Erythroblast (primary cell): ENCODE measurements around the gene SLC13A3.

Source experiments
- DNase-seq, 2 experiments: peaks; one replicate each; lab custom pipeline; 2025; lab: John Stamatoyannopoulos, UW
- GATA1 ChIP-seq: IDR thresholded peaks from 2 replicates; pipeline ENCODE4 v1.6.1; 2011; ENCODE audit warnings: low read depth, mild to moderate bottlenecking, control low read depth, low read length, moderate library complexity
- POLR2A ChIP-seq: IDR thresholded peaks from 2 replicates; pipeline ENCODE4 v1.6.1; 2011; ENCODE audit warnings: mild to moderate bottlenecking, low read length

The SLC13A3 gene

DNA sequence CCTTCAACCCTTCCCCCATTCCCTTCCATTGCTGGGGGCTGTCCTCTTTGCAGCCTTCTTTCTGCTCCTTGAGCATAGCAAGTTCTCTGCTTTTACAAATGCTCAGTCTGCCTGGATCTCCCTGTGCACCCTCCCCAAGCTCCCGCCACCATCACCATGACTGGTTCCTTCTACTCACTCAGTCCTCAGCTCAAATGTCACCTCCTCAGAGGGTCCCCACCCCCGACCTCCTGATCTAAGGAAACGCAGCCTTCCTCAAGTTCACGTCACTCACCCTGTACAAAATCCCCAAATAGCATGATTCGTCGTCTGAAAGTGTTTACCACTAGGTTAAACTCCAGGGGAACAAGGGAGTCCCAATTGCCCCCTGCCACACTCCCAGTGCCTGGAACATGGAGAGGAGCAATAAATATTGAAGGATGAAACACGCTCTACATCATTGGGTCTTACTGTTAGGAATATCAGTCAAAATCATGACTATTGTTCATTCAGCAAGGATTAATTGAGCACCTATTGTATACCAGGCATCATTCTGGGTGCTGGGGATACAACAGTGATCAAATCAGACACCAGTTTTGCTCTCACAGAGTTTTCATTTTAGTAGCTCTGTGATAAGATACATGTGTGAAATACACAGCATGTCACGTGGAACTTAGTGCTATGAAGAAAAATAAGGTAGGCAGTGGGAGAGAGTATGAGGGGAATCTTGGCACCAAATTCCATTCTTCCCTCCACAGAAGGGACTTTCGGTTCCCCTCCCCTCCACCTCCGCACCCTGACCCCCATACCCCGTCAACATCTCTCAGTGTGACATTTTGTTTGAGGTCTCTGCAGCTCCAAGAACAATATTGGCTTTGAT, 22.4 kb upstream of the SLC13A3 start:
- TF ChIP-seq POLR2A (no peak), GATA1 (no peak)
- no peak for DNase-seq

- TF ChIP-seq GATA1 (no peak), POLR2A (no peak)
- no peak for DNase-seq
Measured at GRCh38 chr20:46672543-46673148, 21.4 kb upstream of the SLC13A3 start.

DNA sequence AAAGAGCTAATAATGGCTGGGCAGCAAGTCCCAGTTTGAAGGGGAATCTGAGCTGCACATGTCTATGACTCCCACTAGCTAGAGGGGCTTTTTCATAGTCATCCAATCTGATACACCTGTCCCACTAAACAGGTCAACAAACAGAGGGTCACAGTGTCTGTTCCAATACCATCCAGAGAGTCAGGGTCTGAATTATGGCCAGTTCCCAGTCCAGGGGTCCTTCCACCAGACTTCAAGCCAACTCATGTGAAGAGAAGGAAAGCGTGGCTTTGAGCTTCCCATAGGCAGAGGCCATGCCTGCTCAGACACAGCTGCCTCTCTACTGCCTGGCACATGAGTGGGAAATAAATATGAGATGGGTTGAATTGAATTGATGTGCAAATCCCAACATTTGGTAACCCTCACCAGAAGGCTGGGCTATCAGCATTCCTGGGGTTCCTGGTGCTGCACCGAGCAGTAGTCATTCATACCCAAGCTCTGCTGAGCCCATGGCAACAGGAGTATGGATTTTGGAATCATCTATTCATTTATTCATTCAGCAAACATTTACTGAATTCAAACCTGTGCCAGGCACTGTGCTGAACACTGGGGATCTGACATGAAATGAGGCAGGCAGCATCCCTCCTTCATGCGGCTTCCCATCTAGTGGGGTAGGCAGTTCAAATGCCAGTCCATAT, 20.7 kb upstream of the SLC13A3 start:
- TF ChIP-seq GATA1 (no peak), POLR2A (no peak)

GRCh38 chr20:46670585-46671584, 19.6 kb upstream of the SLC13A3 start:
- TF ChIP-seq POLR2A (no peak), GATA1 (no peak)
- DNase-seq: no peak

More for the DNA sequence above, 20.7 kb upstream of the SLC13A3 start:
- DNase-seq: no peak

- no peak for DNase-seq
- TF ChIP-seq POLR2A (no peak), GATA1 (no peak)
Measured at GRCh38 chr20:46670228-46670584, 18.9 kb upstream of the SLC13A3 start.

GRCh38 chr20:46666818-46667515, 15.7 kb upstream of the SLC13A3 start:
- DNase-seq: no peak
- TF ChIP-seq GATA1 (no peak), POLR2A (no peak)

DNA sequence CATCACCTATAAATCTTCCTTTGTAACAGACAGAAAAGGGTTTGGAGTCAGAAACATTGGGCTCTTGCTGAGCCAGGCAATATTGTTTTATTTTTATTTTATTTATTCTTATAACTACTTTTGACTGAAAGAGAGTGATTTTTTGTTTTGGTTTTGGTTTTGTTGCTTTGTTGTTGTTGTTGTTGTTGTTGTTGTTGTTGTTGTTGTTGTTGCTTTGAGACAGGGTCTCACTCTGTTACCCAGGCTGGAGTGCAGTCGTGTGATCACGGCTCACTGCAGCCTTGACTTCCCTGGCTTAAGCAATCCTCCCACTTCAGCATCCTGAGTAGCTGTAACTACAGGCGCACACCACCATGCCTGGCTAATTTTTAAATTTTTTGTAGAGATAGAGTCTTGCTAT, 15.0 kb upstream of the SLC13A3 start:
- DNase-seq: no peak
- TF ChIP-seq POLR2A: no peak

GRCh38 chr20:46665602-46666001, 14.3 kb upstream of the SLC13A3 start:
- DNase-seq: no peak
- no peak for TF ChIP-seq GATA1
- no peak for TF ChIP-seq POLR2A

- no peak for TF ChIP-seq GATA1
- TF ChIP-seq POLR2A: no peak
- DNase-seq: no peak
Measured at GRCh38 chr20:46663531-46663930, 12.3 kb upstream of the SLC13A3 start.

- no peak for DNase-seq
- TF ChIP-seq POLR2A (no peak), GATA1 (no peak)
Measured at GRCh38 chr20:46661659-46662058, 10.4 kb upstream of the SLC13A3 start.

GRCh38 chr20:46660487-46660886, 9.2 kb upstream of the SLC13A3 start:
- DNase-seq: no peak
- no peak for TF ChIP-seq GATA1
- TF ChIP-seq POLR2A: no peak

DNA sequence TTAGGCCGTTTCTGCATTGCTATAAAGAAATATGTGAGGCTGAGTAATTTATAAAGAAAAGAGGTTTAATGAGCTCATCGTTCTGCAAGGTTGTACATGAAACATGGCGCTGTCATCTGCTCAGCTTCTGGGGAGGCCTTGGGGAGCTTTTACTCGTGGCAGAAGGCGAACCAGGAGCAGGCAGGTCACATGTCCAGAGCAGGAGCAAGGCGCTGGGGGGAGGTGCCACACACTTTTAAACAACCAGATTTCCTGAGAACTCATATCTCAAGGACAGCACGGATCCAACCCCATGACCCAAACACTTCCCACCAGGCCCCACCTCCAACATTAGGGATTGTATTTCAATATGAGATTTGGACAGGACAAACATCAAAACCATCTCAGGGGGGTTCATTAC, 6.4 kb upstream of the SLC13A3 start:
- DNase-seq: no peak
- TF ChIP-seq GATA1: no peak
- TF ChIP-seq POLR2A: no peak

GRCh38 chr20:46657137-46657536, 5.9 kb upstream of the SLC13A3 start:
- TF ChIP-seq POLR2A (no peak), GATA1 (no peak)
- no peak for DNase-seq
